ENCODE data around the gene ADGRD1.

DNA sequence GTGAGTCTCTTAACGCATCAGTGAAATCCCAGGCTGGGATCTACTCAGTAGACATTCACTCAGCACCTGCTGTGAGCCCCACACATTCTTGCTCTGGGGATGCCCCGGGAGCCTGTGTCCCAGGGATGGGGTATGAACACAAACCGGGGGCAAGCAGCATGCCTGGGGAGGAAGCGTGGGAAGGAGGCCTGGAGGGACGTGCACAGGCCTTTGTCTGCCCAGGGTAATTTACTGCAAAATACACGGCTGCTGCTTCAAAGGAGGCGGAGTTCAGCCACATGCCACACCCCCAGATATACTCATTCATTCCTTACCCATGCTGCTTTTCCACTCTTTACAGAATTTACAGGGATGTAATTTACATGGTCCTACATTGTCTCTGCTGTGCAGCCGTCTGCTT is 187.8 kb downstream of the ADGRD1 start:
- TF ChIP-seq CTCF (IDR thresholded peaks at IDR 0.05; ENCODE audit: borderline replicate concordance, extremely low read depth, low read length, poor library complexity, severe bottlenecking) (no peak), EZH2 (IDR thresholded peaks at IDR 0.05; ENCODE audit: borderline replicate concordance, low read depth, low read length, severe bottlenecking) (no peak)

Measured in DND-41 (cell line).